HFF-Myc (cell line): Measurements from ENCODE around the gene APBA2.

Experiments
- DNase-seq: peaks from one replicate; pipeline ENCODE4 v3.0.0-alpha.2; 2011; ENCODE audit warnings: low read depth; ENCODE audit errors: extremely low read depth
- H3K4me3 ChIP-seq: replicated peaks from 2 replicates; pipeline ENCODE4 v1.5.1; 2011; ENCODE audit warnings: low read depth, mild to moderate bottlenecking, control low read depth, low read length
- CTCF ChIP-seq: IDR thresholded peaks from 2 replicates; pipeline ENCODE4 v1.5.1; 2012; ENCODE audit warnings: mild to moderate bottlenecking, low read depth, low read length, control low read depth; ENCODE audit errors: missing control alignments

The APBA2 gene

GRCh38 chr15:29031502-29032228 is 145.9 kb downstream of the APBA2 start:
- no peak for TF ChIP-seq CTCF

DNA sequence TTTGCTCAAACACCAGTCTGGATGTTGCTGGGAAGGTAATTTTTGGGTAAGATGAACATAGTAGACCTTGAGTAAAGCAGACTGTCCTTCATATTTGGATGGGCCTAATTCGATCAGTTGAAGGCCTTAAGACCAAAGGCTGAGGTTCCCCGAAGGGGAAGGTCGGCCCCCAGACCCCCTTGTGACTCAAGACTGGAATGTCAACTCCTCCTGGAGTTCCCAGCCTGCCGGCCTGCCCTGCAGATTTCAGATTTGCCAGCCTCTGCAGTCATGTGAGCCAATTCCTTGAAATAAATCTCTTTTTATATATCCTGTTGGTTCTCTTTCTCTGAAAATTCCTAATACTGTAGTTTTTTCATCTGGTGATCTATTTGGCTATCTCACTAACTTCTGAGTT is 146.5 kb downstream of the APBA2 start:
- DNase-seq = no peak

More at GRCh38 chr15:29031502-29032228, 145.9 kb downstream of the APBA2 start:
- no peak overlapping the region for H3K4me3 ChIP-seq
- no peak for DNase-seq

DNA sequence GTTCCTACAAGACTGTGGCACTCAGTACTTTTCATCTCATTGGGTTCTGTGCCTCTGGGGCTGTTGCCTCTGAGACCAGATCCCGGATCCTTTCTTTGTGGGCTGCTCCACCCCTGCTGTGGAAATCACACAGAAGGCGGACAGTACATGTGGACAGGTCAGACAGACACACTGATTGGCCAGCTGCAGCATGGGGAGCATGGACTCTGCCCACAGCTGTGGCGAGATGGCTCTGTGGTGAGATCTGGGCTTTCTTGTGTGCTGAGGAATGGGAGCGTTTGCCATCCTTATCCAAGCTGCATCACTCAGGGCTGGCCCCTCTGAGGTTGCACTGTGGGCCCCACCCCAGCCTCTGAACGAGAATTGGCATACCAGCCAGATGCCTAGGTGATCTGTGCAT is 147.0 kb downstream of the APBA2 start:
- H3K4me3 ChIP-seq = no peak overlapping the region
- no peak for DNase-seq
- no peak for TF ChIP-seq CTCF

More for the DNA sequence above, 146.5 kb downstream of the APBA2 start:
- no peak overlapping the region for H3K4me3 ChIP-seq
- TF ChIP-seq CTCF = no peak

DNA sequence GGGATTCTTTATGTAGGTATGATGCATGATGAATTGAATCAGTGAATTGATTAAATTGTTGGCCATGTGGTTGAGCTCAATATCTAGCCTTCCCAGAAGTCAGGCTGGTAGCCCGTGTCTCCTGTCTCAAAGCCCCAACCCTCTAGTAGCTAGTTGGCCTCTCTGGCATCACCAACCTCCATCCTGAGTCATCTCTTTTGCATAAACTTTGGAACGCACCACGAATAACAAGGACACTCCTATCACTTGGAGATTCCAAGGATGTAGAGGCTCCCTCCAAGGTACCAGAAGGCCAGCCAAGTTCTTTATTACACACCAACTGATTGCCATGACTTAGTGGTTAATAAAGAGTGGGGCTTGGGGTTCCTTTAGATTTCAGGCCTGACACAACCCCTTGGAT is 148.4 kb downstream of the APBA2 start:
- TF ChIP-seq CTCF = no peak
- H3K4me3 ChIP-seq = no peak overlapping the region
- DNase-seq = no peak

- no peak overlapping the region for H3K4me3 ChIP-seq
- DNase-seq = no peak
- no peak for TF ChIP-seq CTCF
Measured at GRCh38 chr15:29034593-29035335, 149.0 kb downstream of the APBA2 start.

GRCh38 chr15:29035336-29036285 is 149.8 kb downstream of the APBA2 start:
- H3K4me3 ChIP-seq = no peak overlapping the region

More at GRCh38 chr15:29035336-29036285, 149.8 kb downstream of the APBA2 start:
- no peak for TF ChIP-seq CTCF
- no peak for DNase-seq
